ENCODE data around the gene COL13A1.

Gene COL13A1

DNA sequence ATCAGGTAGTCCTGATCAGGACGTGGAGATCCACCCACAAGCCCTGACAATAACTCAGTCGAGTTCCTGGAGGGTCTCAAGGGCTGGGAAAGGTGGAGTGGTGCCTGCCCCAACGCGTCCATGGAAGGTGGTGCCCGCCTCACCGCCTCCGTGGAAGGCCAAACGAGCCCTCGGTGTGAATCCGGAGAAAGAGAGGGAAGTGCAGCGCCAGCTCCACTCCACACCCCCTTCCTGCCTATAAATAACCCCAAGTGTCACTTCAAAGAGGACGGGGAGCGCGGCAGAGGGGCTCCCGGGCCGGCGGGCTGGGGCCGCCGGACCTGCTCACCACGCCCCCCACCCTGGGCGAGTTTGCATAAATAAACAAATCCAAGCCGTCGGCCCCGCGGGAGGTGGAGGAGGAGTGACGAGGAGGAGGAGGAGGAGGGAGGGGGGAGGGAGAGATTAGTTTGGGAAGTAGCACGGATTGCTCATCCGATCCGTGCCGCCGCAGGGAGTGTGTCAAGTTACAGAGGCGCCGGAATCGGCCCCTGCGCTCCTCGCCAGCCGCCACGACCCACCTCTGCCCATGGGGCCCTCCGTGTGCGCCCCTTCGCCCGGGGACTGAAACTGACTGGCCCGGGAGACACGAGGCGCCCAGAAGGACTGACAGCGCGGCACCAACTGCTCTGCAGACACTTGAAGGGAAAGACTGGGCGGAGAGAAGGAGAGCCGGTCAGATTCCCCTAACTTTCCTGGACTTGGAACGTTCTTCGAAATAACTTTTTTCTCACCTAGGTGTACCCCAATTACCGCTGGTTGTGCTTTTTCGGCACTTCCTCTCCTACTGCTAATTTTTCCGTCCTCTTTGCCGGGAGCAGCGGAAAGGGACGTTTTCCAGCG, at the start of gene COL13A1:
TSS of gene COL13A1 (plus strand) at position 473 of the 882 bp plus-strand sequence. CDS start 518 bp downstream, outside the sequence.
- peak; percentile 73 for DNase-seq

DNA sequence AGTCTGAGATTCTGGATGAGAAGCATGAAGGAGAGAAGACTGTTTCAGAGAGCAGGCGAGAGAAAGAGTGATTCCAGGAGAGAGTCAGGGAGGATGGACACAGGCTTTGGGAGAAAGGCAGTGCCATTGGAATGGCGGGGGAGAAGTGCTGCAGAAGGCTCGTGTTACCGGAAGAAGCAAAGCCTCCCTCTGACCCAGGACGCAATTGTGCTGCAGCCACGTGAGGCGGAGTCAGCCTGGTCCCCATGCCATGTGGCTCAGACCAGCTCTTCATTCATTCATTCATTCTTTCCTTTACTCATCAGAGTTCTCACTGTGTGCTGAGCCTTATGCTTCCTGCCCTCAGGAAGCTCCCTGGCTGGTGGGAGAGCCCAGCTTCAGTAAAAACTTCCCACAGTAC, 49.2 kb upstream of the COL13A1 start:
- no peak for DNase-seq

DNA sequence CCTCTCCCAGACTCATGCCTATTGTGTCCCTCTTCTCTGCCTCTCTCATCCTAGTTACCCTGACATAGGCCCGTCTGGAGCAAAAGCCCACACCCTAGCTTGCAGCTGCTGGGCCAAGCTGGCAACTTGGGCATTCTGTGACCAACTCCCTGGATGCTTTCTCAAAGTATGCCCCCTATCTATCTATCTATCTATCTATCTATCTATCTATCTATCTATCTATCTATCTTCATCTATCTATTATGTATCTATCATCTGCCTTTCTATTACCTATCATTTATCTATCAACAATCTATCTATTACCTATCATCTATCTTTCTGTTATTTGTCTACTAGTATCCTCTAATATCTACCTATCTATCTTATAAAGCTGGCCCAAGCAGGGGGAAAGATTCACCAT, 45.4 kb upstream of the COL13A1 start:
- no peak for DNase-seq

DNA sequence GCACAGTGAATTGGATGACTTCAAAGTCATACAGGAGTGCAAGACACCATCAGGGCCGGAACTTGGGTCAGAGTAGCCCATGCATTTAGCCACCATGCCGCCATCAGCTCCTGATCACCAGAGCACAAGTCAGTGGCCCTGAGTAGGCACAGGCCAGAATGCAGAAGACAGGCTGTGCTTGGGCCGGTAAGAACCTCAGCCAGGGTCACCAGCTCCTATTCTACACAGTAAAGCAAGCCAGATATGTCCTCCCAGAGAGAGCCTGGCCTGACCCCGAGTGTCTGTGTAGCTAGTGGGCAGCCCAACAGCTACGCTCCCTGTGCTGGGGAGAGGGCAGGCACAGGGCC, 44.5 kb upstream of the COL13A1 start:
- no peak for DNase-seq

DNA sequence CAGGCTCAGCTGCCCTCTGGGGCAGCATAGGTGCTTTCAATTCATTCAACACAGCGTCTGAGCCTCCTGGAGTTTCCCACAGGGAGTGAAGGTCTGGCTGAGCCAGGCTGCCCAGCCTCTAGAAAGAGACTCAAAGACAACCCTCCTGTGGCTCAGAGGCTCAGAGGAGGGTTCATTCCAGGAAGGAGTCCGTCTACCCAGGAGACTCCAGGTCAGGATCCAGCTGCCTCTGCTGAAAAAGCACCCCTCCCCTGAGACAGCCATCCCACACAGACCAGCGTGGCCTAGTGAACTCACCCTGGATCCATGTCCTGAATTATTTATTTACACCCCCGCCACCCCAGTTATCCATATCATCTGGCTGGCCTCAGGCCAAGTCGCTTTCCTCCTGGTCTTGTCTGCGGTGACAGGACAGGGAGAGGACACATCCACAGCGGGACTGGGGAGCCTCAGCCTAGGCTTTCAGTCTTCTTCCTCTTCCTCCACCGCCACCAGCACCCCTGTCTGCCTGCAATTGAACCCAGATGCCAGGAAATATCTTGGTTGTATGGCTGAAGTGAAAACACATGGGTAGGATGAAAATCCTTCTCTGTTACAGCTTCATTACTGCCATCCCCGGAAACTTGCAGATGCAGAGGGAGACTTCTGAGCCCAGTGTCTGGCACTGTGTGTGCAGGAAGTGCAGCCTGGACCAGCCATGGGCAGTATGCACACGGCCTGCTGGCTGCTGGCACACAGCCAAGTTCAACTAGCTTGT, 44.0 kb upstream of the COL13A1 start:
- peak; percentile 63 for DNase-seq

DNA sequence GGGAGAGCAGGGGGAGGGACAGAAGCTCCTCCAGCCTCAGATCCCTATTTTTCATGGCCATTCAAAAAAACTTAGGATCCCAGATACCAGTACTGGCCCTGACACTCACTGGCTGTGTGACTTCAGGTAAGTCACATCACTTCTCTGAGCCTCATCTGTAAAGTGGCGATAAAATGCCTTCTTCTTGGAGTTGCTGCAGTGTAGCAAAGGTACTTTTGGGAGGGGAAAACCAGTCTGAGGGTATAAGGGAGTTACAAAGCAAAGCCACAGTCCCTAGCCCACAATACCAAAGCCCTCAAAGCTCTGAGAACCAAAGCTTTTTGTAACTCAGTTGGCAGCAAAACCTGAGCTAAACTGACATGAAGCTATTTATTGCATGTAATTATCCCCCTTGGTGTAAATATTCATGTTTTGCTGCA, 43.4 kb upstream of the COL13A1 start:
- DNase-seq, result no peak

DNA sequence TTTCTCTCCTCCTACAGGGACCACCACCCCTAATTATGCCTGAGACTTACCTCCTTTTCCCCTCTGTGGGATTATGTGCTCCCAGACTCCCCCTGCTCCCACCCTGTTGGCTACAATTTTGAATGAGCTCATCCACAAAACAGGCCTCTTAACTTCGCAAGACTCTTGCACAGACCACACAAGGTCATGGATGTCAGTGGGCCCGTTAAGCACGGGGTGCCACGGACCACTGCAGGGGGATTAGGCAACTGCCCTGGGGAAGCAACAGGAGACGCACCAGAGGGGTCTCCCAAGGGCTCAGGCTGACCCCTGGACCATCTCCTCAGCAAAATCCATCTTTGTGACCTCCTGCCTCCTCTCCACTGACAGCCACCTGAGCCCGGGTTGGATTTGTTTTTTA, 42.1 kb upstream of the COL13A1 start:
- no peak for DNase-seq

DNA sequence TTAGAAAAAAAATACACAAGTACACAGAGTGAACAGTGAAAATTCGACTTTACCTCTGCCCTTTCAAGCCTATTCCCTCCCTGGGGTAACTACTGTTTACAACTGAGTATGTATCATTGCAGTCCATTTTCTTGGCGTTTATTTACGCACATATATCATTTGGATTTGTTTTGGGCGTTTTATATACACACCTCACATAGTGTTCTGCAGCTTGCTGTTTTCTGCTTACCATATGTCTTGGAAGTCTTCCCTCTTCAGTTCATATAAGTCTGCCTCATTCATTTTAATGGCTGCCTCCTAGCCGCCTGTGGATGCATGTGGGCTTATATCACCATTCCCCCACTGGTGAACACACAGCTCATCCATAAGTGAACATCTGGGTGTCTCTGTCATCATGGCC, 41.6 kb upstream of the COL13A1 start:
- DNase-seq, result no peak

DNA sequence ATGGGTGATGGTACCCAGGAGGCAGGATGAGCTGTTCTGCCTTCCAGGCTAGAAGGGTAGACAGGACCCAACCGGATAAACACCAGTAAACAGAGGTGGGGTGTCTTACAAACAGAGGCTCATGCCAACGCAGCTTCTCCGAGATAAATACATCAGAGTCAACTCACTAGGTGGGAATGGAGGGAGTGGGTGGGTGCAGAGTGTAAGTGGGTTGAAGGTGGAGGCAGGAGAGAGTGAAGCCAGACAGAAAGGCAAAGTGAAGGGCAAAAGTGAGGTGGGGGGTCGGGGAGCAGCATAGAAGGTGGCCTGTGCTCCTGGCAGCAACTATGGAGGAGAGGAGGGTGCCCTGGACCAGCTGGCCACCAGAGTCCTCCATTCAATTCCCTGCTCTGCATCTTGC, 40.4 kb upstream of the COL13A1 start:
- no peak for DNase-seq

DNA sequence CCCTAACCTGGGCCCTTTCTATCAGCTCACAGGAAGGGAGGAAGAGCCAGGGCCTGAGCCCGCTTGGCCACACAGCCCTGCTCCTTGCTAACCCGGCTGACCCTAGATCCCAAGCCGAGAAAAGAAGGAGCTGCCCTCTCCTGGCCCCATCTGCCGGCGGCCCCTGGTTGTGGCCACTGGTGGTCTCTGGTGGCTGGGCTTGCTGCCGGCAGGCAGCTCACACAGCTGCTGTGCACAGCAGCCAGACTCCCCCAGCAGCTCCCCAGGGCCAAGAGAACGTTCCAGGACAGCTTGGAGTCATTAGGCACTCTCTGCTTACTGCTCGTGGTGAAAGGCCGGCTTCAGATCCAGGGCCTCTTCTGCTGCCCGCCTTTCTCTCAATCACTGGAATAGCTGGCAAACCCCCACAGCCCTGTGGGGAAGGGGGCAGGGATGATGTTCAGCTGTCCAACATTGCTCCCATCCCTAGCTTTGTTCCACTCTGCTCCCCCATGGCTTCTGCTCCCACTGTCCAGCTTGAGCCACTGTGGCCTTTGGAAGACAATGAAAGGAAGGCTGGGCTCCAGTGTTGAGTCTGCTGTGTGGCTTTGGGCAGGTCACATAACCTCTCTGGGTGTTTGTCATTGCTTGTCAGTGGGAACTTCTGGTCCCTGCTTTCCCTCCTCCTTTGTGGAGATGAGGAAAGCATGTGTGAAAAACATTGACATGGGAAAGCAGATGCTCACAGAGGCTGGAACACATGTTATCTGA, 35.4 kb upstream of the COL13A1 start:
- DNase-seq, result no peak

DNA sequence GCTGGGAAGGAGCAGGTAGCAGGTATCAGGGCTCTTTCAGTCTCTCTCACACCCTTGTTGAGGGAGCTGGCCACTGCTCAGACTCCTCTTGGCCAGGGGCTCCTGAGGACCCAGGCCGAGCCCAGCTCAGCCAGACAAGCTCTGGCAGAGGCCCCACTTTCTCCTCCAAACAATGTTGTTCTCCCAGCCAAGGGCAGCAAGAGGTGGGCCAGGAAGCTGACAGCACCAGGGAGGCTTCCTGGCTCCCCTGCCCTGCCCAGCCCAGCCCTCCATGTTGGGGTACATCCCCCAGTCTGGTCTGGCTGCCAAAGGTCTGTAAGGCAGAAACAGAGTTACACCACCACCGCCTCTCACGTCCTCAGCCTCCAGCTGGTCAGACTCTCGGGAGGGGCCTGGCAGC, 33.9 kb upstream of the COL13A1 start:
- no peak for DNase-seq

DNA sequence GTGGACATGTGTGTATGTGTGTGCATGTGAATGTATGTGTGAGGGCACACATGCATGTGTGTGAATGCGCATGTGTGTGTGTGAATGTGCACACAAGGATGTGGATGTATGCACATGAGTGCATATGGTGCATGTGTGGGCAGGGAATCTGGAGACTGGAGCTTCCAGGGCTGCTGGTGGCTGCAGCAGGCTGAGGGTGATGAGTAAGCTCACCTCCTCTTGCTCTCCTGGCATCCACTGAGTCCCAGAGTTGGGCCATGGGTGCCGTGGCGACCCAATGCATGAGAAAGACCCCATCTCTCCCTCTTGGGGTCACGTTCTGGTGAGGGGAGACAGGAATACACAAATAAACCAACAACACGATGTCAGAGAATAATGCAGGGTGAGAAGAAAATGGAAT, 33.3 kb upstream of the COL13A1 start:
- no peak for DNase-seq

DNA sequence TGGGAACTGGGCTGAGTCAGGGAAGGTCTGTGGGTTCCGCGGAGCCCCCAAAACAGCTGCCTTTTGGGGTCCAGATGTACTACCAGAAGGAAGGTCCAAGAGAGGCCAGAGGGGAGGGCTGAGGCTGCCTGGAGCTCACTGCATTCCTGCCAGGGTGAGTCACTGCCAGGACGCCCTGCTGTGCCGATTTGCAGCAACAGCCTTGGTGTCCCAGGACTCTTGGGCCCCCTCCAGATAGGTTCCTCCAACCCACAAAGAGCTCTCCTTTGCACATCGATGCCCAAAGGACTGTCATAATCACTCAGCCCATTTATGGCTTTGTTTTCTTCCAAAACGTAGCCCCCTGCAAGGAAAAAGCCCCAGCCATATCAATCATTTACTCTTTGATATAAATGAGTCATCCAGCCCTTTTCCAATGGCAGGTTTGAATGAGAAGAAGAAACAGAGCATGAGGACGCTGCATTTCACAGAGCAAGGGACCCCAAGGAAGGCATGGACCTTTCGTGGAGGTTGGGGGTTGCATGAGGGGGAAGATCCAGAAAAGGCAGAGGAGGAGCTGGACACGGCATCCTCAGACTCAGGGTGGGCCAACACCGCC, 32.2 kb upstream of the COL13A1 start:
- no peak for DNase-seq

DNA sequence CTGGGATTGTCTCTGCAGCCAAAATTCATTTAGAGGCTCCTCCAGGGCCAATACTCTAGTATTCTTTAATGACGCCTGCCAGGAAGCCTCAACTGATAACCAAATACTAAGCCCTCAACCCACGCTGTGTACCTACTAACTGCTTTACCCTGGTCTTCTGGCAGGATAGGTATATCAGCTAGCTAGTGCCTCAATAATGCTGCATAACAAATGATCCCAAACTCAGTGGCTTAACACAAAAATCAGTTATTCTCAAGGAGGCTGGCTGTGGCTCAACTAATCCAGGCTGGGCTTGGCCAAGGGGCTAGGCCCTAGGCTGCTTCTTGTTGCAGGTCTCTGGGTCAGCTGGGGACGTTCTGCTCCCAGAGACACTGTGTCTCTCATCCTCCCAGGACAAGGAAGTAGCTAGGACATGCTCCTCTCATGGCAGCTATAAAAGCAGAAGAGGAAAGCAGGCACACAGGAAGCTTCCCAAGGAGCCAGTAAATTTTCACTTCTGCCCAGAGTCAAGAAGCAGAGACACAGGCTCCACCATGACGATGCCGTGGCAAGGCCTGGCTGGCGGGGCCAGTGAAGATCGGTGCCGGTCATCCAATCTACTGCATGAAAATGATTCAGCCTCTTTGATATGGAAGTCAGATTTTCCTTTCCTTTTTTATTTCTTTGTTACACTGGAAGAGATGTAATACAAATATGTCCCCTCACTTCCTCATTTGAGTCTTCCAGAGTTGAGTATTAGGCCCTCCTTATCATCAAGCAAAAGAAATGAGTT, 28.6 kb upstream of the COL13A1 start:
- DNase-seq, result no peak

DNA sequence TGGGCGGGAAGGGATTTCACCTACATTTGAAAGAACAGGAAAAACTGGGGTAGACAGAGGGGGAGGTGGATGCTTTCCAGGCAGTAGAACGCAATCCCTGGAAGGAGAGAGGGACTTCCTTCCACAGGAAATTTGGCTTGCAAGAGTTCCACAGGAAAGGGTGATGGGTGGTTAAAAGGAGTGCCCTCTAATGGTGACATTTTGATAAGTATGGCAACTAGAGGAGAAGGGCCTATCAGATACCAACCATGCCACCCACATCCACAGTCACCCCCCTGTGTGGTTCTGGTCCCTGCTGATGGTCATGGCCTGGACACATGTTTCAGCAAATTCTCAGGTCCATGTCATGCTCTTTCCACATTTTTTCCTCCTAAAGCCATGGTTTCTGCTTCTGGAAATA, 27.1 kb upstream of the COL13A1 start:
- DNase-seq, result no peak

DNA sequence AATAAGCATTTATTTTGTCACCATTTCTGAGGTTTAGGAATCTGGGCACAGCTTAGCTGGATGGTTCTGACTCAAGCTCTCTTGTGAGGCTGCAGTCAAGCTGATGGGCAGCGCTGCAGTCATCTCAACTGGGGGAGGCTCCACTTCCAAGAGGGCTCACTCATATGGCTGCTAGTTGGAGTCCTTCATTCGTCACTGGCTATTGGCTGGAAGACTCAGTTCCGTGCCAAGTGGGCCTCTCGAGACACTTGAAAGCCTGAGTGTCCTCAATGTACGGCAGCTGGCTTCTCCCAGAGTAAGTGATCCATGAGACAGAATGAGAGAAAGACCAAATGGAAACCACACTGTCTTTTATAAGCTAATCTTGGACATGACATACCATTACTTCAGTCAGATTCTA, 21.6 kb upstream of the COL13A1 start:
- DNase-seq, result no peak

DNA sequence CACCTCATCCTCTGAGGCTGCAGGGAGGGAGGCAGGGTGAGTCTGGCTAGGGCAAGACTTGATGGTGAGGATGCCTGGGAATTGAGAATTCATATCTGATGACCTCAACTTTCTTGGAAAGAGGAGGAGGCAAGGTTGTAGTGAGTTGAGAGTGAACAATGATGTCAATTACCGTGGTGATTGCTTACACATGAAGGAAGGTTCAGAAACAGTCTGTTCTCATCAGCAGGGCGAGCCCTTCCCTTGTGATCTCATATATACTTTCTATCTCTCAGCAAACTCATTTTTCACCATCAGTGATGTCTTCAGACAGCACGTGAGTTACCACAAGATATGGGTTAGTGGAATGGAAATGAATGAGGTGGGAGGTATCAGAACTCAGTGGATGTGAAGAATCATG, 20.1 kb upstream of the COL13A1 start:
- DNase-seq, result no peak

DNA sequence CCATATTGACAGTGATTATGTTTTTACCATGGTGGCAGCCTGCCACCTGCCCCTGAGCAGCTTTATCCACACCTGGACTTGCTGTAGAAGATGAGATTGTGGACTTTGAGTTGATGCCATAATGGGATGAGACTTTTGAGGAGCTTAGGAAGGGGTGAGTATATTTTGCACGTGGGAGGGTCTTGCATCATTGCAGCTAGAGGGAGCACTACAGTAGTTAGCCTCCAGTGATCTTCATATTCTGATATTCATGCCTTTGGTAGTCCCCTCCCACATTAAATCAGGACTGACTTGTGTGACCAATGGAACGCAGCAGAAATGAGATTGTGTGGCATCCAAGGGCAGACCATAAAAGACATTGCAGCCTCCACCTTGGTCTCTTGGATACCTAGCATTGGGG, 18.2 kb upstream of the COL13A1 start:
- no peak for DNase-seq

DNA sequence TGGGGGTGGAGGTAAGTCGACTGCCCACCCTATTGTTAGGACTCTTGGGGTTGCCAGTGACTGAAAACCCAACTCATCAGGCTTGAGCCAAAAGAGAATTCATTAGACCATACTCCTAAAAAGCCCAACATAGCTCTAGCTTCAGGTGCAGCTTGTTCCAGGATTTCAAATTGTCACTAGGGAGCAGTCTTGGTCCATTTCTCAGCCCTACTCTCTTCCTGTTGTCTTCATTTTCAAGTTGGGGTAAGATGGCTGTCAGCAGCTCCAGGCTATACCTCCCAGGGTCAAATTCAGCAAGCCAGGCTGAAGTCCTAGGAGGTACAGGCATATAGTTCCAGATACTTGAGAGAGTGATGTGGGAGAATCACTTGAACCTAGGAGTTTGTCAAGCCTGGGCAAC, 14.9 kb upstream of the COL13A1 start:
- DNase-seq, result no peak

DNA sequence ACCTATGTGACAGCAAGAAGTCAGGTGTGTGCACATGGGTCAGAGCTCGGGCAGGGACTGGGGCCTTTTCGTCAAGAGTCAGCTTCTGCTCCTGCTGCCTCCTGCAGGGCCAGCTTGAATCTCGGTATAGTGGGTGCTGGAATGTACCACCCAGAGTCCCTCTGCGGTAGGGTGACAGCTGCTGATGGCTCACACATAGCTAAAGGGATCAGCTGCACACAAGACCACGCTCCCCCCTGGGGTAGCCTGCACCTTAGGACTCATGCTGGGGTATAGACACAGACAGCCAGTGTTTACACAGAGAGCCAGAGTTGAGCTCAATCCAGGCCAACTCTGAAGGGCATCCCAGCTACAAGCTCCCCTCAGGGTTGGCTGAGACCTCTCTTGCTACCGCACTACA, 14.0 kb upstream of the COL13A1 start:
- DNase-seq, result no peak

DNA sequence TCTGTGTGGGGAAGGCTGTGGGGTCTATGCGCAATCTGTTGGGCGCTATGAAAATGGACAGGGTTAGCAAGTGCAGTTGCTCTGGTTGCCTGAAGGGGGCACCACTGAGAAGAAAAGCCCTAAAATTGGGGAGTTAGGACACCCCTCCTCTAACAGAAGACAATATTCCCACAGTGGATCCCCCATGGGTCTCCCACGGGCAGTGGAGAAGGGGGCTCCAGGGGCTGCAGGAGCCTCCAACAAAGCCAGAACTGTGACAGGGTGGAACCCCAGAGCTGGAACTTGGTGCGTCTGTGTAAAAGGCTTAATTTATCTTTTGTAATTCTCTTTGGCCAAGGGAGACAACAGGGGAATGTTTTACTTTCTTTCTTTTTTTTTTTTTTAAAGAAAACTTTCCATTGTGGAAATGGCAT, 12.5 kb upstream of the COL13A1 start:
- DNase-seq, result no peak

DNA sequence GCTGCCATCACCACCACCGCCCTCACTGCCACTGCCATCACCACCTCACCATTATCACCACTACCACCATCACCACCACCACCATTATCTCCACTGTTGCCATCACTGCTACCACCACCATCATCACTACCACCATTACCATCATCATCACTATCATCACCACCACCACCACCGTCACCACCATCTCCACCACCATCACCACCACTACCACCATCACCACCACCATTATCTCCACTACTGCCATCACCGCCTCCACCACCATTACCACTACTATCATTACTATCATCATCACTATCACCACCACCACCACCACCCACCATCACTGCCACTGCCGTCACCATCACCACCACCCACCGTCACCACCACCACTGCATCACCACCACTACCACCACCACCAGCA, 9.9 kb upstream of the COL13A1 start:
- DNase-seq, result no peak

DNA sequence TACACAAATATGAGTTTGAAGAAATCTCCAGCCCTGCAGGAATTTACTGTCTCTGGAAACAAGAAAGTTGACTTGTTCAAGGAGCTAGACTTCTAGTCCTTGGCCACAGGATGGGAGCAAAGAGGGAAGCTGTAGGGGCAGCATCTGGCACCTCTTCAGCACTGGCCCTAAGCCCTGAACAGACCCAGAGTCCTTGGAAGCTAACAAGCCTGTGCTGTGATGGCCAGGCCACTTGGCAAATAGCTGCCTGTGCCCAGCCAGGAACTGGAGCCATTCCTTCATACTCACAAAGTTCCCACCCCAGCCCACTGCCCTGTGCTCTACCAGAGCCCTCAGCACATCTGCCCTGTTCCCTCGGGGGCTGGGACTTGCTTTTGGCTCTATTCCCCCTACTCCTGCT, 9.4 kb upstream of the COL13A1 start:
- DNase-seq, result no peak

Measured in NCI-H69 (cell line).